Stimulated activated CD8-positive, alpha-beta memory T cell treated with anti-CD3 and anti-CD28 coated beads, Interleukin-12 subunit alpha, Interleukin-12 subunit beta, amount 100 ng/mL, for 4 hours (primary cell): Measurements from ENCODE around the gene FOXP2.
"Not testable (repeated sequence)": the region's sequence is repeated elsewhere in the genome, so short reads cannot be mapped to it uniquely, and the experiment has no call there.

Source experiments
- DNase-seq: peaks from one replicate; pipeline ENCODE4 v3.0.0-alpha.2; 2020; ENCODE audit warnings: low read depth

The FOXP2 gene

GRCh38 chr7:114422507-114423501 is 8.2 kb downstream of the FOXP2 start:
- DNase-seq: no peak

- DNase-seq: no peak
Observed at GRCh38 chr7:114426382-114426781, 11.8 kb downstream of the FOXP2 start.

GRCh38 chr7:114426824-114427223 is 12.2 kb downstream of the FOXP2 start:
- DNase-seq: no peak

- no peak for DNase-seq
Observed at GRCh38 chr7:114428211-114428610, 13.6 kb downstream of the FOXP2 start.

- DNase-seq: no peak
Observed at GRCh38 chr7:114431189-114431588, 16.6 kb downstream of the FOXP2 start.

- no peak for DNase-seq
Observed at GRCh38 chr7:114432061-114432460, 17.4 kb downstream of the FOXP2 start.

GRCh38 chr7:114432703-114433102 is 18.1 kb downstream of the FOXP2 start:
- DNase-seq: no peak

- no peak for DNase-seq
Observed at GRCh38 chr7:114439581-114439980, 25.0 kb downstream of the FOXP2 start.

GRCh38 chr7:114440927-114441326 is 26.3 kb downstream of the FOXP2 start:
- DNase-seq: not testable (repeated sequence)

- DNase-seq: no peak
Observed at GRCh38 chr7:114444196-114444595, 29.6 kb downstream of the FOXP2 start.

- no peak for DNase-seq
Observed at GRCh38 chr7:114450431-114450830, 35.8 kb downstream of the FOXP2 start.

GRCh38 chr7:114459574-114459973 is 45.0 kb downstream of the FOXP2 start:
- no peak for DNase-seq

GRCh38 chr7:114460021-114460420 is 45.4 kb downstream of the FOXP2 start:
- no peak for DNase-seq

- DNase-seq: no peak
Observed at GRCh38 chr7:114466917-114467316, 52.3 kb downstream of the FOXP2 start.

GRCh38 chr7:114468844-114469243 is 54.2 kb downstream of the FOXP2 start:
- DNase-seq: no peak

- DNase-seq: no peak
Observed at GRCh38 chr7:114472896-114473512, 58.4 kb downstream of the FOXP2 start.

- DNase-seq: no peak
Observed at GRCh38 chr7:114478384-114478783, 63.8 kb downstream of the FOXP2 start.

GRCh38 chr7:114481999-114482398 is 67.4 kb downstream of the FOXP2 start:
- DNase-seq: no peak

- no peak for DNase-seq
Observed at GRCh38 chr7:114484226-114484625, 69.6 kb downstream of the FOXP2 start.

- no peak for DNase-seq
Observed at GRCh38 chr7:114487174-114487573, 72.6 kb downstream of the FOXP2 start.

GRCh38 chr7:114488696-114489095 is 74.1 kb downstream of the FOXP2 start:
- DNase-seq: no peak

- not testable (repeated sequence) for DNase-seq
Observed at GRCh38 chr7:114497491-114497890, 82.9 kb downstream of the FOXP2 start.
